Mesenteric fat pad (tissue), 1 donor: ENCODE data around the gene GGCT. TPM values are rescaled to one million over a fixed set of nuclear protein-coding genes. Genes with fewer than 3 reads are reported as not detected.
"Not testable (repeated sequence)": the region's sequence is repeated elsewhere in the genome, so short reads cannot be mapped to it uniquely, and the experiment has no call there.

ENCODE experiments used
- DNase-seq: peaks from one replicate; pipeline ENCODE4 v3.0.0-alpha.2; 2020; ENCODE audit warnings: low spot score
- long read RNA-seq: library from polyadenylated mRNA; unstranded; transcript quantifications from one replicate; pipeline ENCODE4 v2.0.0, GENCODE V29; 2020
- total RNA-seq: library from RNA; stranded (reverse); fragmentation: NEBNext Ultra II Directional; extraction: Animal tissue kit (Norgen Biotek cat#: 25700); gene quantifications from one replicate; pipeline ENCODE4 v1.2.1, GENCODE V29; 2021
- donor health status: DM: yes; HTN: yes; CAD: no.

GGCT gene
- total RNA-seq: 165 TPM
- long read RNA-seq, transcript GGCT-202 (4 exons, 1,173 nt): major isoform, 217 of 263 reads
- long read RNA-seq, transcript GGCT-207 (3 exons, 1,012 nt): minor isoform, 37 of 263 reads
- long read RNA-seq, partial matches to known transcripts: 0 of 263 reads
- long read RNA-seq, other reads (novel, unspliced or antisense): 5 of 263 reads

GRCh38 chr7:30504301-30505173 is at the start of gene GGCT:
Gene GGCT, minus strand, starts transcription at chr7:30504829. Its CDS starts 120 bp downstream, at chr7:30504709.
- DNase-seq: peak; percentile 98

- no peak for DNase-seq
Observed at GRCh38 chr7:30553546-30553945, 48.9 kb upstream of the GGCT start.

- no peak for DNase-seq
Observed at GRCh38 chr7:30553141-30553540, 48.5 kb upstream of the GGCT start.

GRCh38 chr7:30552330-30552729 is 47.7 kb upstream of the GGCT start:
- DNase-seq: no peak

GRCh38 chr7:30549931-30550493 is 45.4 kb upstream of the GGCT start:
- DNase-seq: no peak

- DNase-seq: no peak
Observed at GRCh38 chr7:30548845-30549244, 44.2 kb upstream of the GGCT start.

GRCh38 chr7:30546596-30546995 is 42.0 kb upstream of the GGCT start:
- no peak for DNase-seq

- no peak for DNase-seq
Observed at GRCh38 chr7:30545791-30546555, 41.3 kb upstream of the GGCT start.

- DNase-seq: no peak
Observed at GRCh38 chr7:30543813-30544525, 39.3 kb upstream of the GGCT start.

GRCh38 chr7:30543115-30543514 is 38.5 kb upstream of the GGCT start:
- DNase-seq: not testable (repeated sequence)

- DNase-seq: no peak
Observed at GRCh38 chr7:30533886-30534285, 29.3 kb upstream of the GGCT start.

- no peak for DNase-seq
Observed at GRCh38 chr7:30531286-30531685, 26.7 kb upstream of the GGCT start.

- no peak for DNase-seq
Observed at GRCh38 chr7:30530373-30530772, 25.7 kb upstream of the GGCT start.

GRCh38 chr7:30528779-30529178 is 24.1 kb upstream of the GGCT start:
- no peak for DNase-seq

GRCh38 chr7:30527297-30527696 is 22.7 kb upstream of the GGCT start:
- not testable (repeated sequence) for DNase-seq

GRCh38 chr7:30526163-30526562 is 21.5 kb upstream of the GGCT start:
- no peak for DNase-seq

GRCh38 chr7:30525429-30525828 is 20.8 kb upstream of the GGCT start:
- no peak for DNase-seq

- no peak for DNase-seq
Observed at GRCh38 chr7:30524545-30524944, 19.9 kb upstream of the GGCT start.

- DNase-seq: no peak
Observed at GRCh38 chr7:30523466-30523865, 18.8 kb upstream of the GGCT start.

- no peak for DNase-seq
Observed at GRCh38 chr7:30522159-30522558, 17.5 kb upstream of the GGCT start.

- DNase-seq: no peak
Observed at GRCh38 chr7:30521532-30521931, 16.9 kb upstream of the GGCT start.
